WTC11 (cell line): ENCODE measurements around the gene ASGR1.

ENCODE experiments used
- RORB ChIP-seq: fragments of 250-450 bp; sonication (Bioruptor Pico); IDR thresholded peaks from 2 replicates; pipeline ENCODE4 v1.9.0; 2021; ENCODE audit warnings: mild to moderate bottlenecking
- TCF7 ChIP-seq: sonication (generic); formaldehyde crosslinking; IDR thresholded peaks from 2 replicates; pipeline ENCODE4 v1.8.0; 2022; ENCODE audit warnings: mild to moderate bottlenecking, low read depth, missing genetic modification reagents, moderate library complexity
- TF ChIP-seq, protein P1 (sequence below): fragments of 200-600 bp; IDR thresholded peaks from 2 replicates; pipeline ENCODE4 v1.8.0; 2022; ENCODE audit warnings: antibody characterized with exemption

- TF ChIP-seq, protein P1, sequence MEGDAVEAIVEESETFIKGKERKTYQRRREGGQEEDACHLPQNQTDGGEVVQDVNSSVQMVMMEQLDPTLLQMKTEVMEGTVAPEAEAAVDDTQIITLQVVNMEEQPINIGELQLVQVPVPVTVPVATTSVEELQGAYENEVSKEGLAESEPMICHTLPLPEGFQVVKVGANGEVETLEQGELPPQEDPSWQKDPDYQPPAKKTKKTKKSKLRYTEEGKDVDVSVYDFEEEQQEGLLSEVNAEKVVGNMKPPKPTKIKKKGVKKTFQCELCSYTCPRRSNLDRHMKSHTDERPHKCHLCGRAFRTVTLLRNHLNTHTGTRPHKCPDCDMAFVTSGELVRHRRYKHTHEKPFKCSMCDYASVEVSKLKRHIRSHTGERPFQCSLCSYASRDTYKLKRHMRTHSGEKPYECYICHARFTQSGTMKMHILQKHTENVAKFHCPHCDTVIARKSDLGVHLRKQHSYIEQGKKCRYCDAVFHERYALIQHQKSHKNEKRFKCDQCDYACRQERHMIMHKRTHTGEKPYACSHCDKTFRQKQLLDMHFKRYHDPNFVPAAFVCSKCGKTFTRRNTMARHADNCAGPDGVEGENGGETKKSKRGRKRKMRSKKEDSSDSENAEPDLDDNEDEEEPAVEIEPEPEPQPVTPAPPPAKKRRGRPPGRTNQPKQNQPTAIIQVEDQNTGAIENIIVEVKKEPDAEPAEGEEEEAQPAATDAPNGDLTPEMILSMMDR = no peak
- TF ChIP-seq TCF7 (CRISPR knock-in tag) = no peak
- no peak for TF ChIP-seq RORB (CRISPR knock-in tag)
Measured at GRCh38 chr17:7175330-7175733, 3.8 kb downstream of the ASGR1 start.
